ENCODE results near the gene RDH8.

- TF ChIP-seq CTCF (IDR thresholded peaks at IDR 0.05), result no peak
- TF ChIP-seq POLR2AphosphoS5 (IDR thresholded peaks at IDR 0.05), result no peak
- no peak for TF ChIP-seq POLR2A (IDR thresholded peaks at IDR 0.05; ENCODE audit: low read depth)
- TF ChIP-seq EP300 (IDR thresholded peaks at IDR 0.05), result no peak
These were observed 44.2 kb upstream of the RDH8 start for GRCh38 chr19:9968820-9969687.
